ENCODE results near the gene MLC1. TPM values are rescaled to one million over a fixed set of nuclear protein-coding genes. Genes with fewer than 3 reads are reported as not detected.

Gene MLC1
- total and polyA plus RNA-seq, 4 donors = 0.65 to 2.6 (median 0.77) TPM

DNA sequence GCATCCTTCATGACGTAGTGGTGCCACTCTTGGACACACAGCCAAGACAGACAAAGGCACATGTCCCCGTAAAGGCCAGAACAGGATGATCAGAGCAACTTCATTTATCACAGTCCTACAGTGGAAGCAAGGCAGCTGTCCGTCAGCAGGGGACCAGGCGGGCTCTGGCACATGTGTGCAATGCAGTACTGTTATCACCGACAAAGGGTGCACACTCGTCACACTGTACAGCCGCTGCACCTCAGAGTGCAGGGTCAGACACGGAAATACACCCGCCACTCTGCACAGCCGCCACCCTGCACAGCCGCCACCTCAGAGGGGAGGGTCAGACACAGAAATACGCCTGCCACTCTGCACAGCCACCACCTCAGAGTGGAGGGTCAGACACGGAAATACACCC lies 59.2 kb downstream of the MLC1 start:
- ATAC-seq (ENCODE audit: insufficient read depth, low FRiP score) = no peak
- H3K9me3 ChIP-seq (ENCODE audit: control insufficient read depth in 4 of 4, insufficient read depth in 3 of 4, low read length in 3 of 4) = no peaks in the 10 kb centered on the region

DNA sequence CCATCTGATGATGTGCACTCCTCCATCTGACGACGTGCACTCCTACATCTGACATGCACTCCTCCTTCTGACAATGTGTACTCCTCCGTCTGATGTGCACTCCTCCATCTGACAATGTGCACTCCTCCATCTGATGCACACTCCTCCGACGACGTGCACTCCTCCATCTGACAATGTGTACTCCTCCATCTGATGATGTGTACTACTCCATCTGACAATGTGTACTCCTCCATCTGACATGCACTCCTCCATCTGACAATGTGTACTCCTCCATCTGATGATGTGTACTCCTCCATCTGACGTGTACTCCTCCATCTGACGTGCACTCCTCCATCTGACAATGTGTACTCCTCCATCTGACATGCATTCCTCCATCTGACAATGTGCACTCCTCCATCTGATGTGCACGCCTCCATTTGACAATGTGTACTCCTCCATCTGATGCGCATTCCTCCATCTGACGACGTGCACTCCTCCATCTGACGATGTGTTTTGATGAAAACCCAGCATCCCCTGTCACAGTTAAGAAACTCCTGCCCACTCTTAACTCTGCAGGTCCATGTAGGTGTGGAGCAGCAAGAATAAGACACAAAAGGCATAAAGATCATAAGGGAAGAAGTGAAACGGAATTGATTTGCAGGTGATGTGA lies 62.9 kb downstream of the MLC1 start:
- ATAC-seq (ENCODE audit: insufficient read depth, low FRiP score) (no peak), DNase-seq (no peak)
- Histone ChIP-seq H3K27ac (ENCODE audit: low read depth in 1 of 2, low read length in 1 of 2) (no peak overlapping the region), H3K9me3 (ENCODE audit: control insufficient read depth in 4 of 4, insufficient read depth in 3 of 4, low read length in 3 of 4) (peaks cover 0 to 7% (median under 1%) of the 10 kb centered on the region in 4 donors), H3K27me3 (ENCODE audit: control insufficient read depth in 3 of 3, insufficient read depth in 3 of 3, low read length in 2 of 3) (peaks cover 0 to 17% (median 2%) of the 10 kb centered on the region in 3 donors), H3K36me3 (ENCODE audit: control insufficient read depth in 4 of 4, insufficient read depth in 4 of 4, low read length in 4 of 4) (no peaks in the 10 kb centered on the region), H3K4me3 (no peak overlapping the region), H3K9ac (ENCODE audit: insufficient read depth in 1 of 2, low read length in 2 of 2) (no peak overlapping the region), H3K4me1 (ENCODE audit: control insufficient read depth in 5 of 5, insufficient read depth in 5 of 5, low read length in 5 of 5) (no peaks in the 10 kb centered on the region)
- WGBS, 2 donors = 89% methylated on average over 14 of the region's 14 CpGs
- TF ChIP-seq, protein P1, sequence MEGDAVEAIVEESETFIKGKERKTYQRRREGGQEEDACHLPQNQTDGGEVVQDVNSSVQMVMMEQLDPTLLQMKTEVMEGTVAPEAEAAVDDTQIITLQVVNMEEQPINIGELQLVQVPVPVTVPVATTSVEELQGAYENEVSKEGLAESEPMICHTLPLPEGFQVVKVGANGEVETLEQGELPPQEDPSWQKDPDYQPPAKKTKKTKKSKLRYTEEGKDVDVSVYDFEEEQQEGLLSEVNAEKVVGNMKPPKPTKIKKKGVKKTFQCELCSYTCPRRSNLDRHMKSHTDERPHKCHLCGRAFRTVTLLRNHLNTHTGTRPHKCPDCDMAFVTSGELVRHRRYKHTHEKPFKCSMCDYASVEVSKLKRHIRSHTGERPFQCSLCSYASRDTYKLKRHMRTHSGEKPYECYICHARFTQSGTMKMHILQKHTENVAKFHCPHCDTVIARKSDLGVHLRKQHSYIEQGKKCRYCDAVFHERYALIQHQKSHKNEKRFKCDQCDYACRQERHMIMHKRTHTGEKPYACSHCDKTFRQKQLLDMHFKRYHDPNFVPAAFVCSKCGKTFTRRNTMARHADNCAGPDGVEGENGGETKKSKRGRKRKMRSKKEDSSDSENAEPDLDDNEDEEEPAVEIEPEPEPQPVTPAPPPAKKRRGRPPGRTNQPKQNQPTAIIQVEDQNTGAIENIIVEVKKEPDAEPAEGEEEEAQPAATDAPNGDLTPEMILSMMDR (IDR thresholded peaks at IDR 0.05; ENCODE audit: control extremely low read depth, extremely low read depth) = no peak

More for the DNA sequence above, 59.2 kb downstream of the MLC1 start:
- no peaks in the 10 kb centered on the region for H3K36me3 ChIP-seq (ENCODE audit: control insufficient read depth in 4 of 4, insufficient read depth in 4 of 4, low read length in 4 of 4)
- TF ChIP-seq, protein P1 (IDR thresholded peaks at IDR 0.05; ENCODE audit: control extremely low read depth, extremely low read depth) = no peak
- WGBS, 2 donors = 79 to 81% methylated on average over 13 of the region's 13 CpGs
- DNase-seq = no peak
- no peaks in the 10 kb centered on the region for H3K4me1 ChIP-seq (ENCODE audit: control insufficient read depth in 5 of 5, insufficient read depth in 5 of 5, low read length in 5 of 5)
- peaks cover 0 to 5% (median 0%) of the 10 kb centered on the region in 3 donors for H3K27me3 ChIP-seq (ENCODE audit: control insufficient read depth in 3 of 3, insufficient read depth in 3 of 3, low read length in 2 of 3)
- no peak overlapping the region for H3K4me3 ChIP-seq
- H3K27ac ChIP-seq (ENCODE audit: low read depth in 1 of 2, low read length in 1 of 2) = no peak overlapping the region
- H3K9ac ChIP-seq (ENCODE audit: insufficient read depth in 1 of 2, low read length in 2 of 2) = no peak overlapping the region

DNA sequence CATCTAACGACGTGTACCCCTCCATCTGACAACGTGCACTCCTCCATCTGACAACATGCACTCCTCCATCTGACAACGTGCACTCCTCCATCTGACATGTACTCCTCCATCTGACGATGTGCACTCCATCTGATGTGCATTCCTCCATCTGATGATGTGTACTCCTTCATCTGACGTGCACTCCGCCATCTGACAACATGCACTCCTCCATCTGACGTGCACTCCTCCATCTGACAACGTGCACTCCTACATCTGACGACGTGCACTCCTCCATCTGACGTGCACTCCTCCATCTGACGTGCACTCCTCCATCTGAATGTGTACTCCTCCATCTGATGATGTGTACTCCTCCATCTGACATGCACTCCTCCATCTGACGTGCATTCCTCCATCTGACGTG lies 64.6 kb downstream of the MLC1 start:
- WGBS, 2 donors = 94% methylated on average over 15 of the region's 15 CpGs
- Histone ChIP-seq H3K4me1 (ENCODE audit: control insufficient read depth in 5 of 5, insufficient read depth in 5 of 5, low read length in 5 of 5) (no peaks in the 10 kb centered on the region), H3K27ac (ENCODE audit: low read depth in 1 of 2, low read length in 1 of 2) (no peak overlapping the region), H3K4me3 (no peak overlapping the region), H3K36me3 (ENCODE audit: control insufficient read depth in 4 of 4, insufficient read depth in 4 of 4, low read length in 4 of 4) (no peaks in the 10 kb centered on the region), H3K27me3 (ENCODE audit: control insufficient read depth in 3 of 3, insufficient read depth in 3 of 3, low read length in 2 of 3) (peaks cover 2 to 21% (median 9%) of the 10 kb centered on the region in 3 donors), H3K9ac (ENCODE audit: insufficient read depth in 1 of 2, low read length in 2 of 2) (no peak overlapping the region), H3K9me3 (ENCODE audit: control insufficient read depth in 4 of 4, insufficient read depth in 3 of 4, low read length in 3 of 4) (peaks cover 0 to 7% (median under 1%) of the 10 kb centered on the region in 4 donors)
- TF ChIP-seq, protein P1 (IDR thresholded peaks at IDR 0.05; ENCODE audit: control extremely low read depth, extremely low read depth) = no peak
- ATAC-seq (ENCODE audit: insufficient read depth, low FRiP score) = no peak
- DNase-seq = no peak

Measured in lung (tissue), 12 donors.